Measurements from ENCODE around the gene R3HDM4.
A peak's percentile ranks its signal among the peaks of the same experiment; 100 is the strongest.

GRCh38 chr19:861756-862580 lies 51.1 kb downstream of the R3HDM4 start:
- TF ChIP-seq MYC (IDR thresholded peaks at IDR 0.05; ENCODE audit: low read depth, low read length) = no peak
- TF ChIP-seq CTCF (IDR thresholded peaks at IDR 0.05; ENCODE audit: extremely low read depth in 1 of 2, insufficient read depth in 1 of 2, low read depth in 1 of 2, low read length in 2 of 2) = peak in 1 of 2 donors; percentile 3
- no peak for TF ChIP-seq FOS (IDR thresholded peaks at IDR 0.05; ENCODE audit: borderline replicate concordance, insufficient read depth, low read length)

Data from endothelial cell of umbilical vein (primary cell).